ENCODE data around the gene PDSS2.
A peak's percentile ranks its signal among the peaks of the same experiment; 100 is the strongest.

The PDSS2 gene

GRCh38 chr6:107419733-107420132 is 39.6 kb downstream of the PDSS2 start:
- CTCF ChIA-PET = no interaction called here
- TF ChIP-seq, protein P1, sequence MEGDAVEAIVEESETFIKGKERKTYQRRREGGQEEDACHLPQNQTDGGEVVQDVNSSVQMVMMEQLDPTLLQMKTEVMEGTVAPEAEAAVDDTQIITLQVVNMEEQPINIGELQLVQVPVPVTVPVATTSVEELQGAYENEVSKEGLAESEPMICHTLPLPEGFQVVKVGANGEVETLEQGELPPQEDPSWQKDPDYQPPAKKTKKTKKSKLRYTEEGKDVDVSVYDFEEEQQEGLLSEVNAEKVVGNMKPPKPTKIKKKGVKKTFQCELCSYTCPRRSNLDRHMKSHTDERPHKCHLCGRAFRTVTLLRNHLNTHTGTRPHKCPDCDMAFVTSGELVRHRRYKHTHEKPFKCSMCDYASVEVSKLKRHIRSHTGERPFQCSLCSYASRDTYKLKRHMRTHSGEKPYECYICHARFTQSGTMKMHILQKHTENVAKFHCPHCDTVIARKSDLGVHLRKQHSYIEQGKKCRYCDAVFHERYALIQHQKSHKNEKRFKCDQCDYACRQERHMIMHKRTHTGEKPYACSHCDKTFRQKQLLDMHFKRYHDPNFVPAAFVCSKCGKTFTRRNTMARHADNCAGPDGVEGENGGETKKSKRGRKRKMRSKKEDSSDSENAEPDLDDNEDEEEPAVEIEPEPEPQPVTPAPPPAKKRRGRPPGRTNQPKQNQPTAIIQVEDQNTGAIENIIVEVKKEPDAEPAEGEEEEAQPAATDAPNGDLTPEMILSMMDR (IDR thresholded peaks at IDR 0.05; ENCODE audit: control extremely low read depth, extremely low read depth, low read depth, missing control alignments) = no peak
- POLR2A ChIA-PET = no interaction called here
- no peak for DNase-seq (ENCODE audit: extremely low spot score)

DNA sequence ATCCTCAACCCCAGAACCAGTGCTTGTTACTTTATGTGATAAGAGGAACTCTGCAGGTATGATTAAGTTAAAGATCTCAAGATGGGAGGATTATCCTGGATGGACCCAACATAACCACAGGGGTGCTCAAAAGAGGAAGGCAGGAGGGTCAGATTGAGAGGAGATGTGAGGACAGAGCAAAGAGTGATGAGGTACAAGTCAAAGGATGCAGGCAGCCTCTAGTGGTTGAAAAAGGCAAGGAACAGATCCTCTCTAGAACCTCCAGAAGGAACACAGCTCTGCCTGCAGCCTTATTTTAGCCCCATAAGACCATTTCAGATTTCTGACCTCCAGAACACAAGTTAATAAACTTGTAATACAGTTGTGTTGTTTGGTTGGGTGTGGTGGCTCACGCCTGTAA is 41.2 kb downstream of the PDSS2 start:
- POLR2A ChIA-PET = no interaction called here

DNA sequence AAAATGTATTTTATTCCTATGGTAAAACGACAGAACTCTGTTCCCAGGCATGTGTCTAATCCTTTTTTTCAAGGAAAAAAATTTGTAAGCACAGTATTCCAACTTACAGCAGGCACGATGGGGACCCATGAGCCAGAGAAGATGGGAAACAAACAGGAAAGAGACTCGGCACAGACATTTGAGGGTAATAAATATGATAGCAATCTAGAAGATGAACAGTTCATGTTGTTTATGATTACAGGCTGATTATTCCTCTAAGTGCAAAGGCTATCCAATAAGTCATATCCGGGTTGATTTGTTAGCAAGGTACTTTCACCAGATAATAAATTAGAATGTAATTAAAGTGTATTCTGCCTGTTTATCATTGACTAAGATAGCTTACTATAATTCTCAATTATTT is 43.2 kb downstream of the PDSS2 start:
- ChIA-PET CTCF (interaction anchor here (1.3 to 2.5 kb wide), 2 partner anchors 10 to 19 kb away, joined by 3 to 8 read pairs; no protein-coding TSS in a partner anchor), POLR2A (no interaction called here)
- no peak for DNase-seq (ENCODE audit: extremely low spot score)
- TF ChIP-seq, protein P1 (IDR thresholded peaks at IDR 0.05; ENCODE audit: control extremely low read depth, extremely low read depth, low read depth, missing control alignments) = no peak

More for the DNA sequence above, 41.2 kb downstream of the PDSS2 start:
- peak; percentile 20 for DNase-seq (ENCODE audit: extremely low spot score)
- TF ChIP-seq, protein P1 (IDR thresholded peaks at IDR 0.05; ENCODE audit: control extremely low read depth, extremely low read depth, low read depth, missing control alignments) = peak; percentile 16
- CTCF ChIA-PET = no interaction called here

GRCh38 chr6:107413966-107414645 is 45.3 kb downstream of the PDSS2 start:
- POLR2A ChIA-PET = no interaction called here

DNA sequence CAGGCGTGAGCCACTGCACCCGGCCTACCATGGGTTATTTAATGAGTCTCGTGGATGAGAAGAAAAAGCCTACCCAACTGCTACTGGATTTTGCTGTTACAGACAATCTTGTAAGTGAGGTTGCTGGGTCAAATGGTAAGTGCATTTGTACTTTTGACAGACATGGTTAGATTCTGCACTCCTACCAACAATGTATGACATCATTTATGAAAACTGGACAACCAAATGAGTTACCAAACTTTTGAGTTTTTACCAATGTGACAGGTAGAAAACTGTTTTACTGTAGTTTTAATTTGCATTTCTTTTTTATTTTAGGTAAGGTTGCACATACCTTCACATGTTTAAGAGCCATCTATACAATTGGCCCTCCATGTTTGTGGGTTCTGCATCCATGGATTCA is 48.2 kb downstream of the PDSS2 start:
- DNase-seq (ENCODE audit: extremely low spot score) = no peak
- TF ChIP-seq, protein P1 (IDR thresholded peaks at IDR 0.05; ENCODE audit: control extremely low read depth, extremely low read depth, low read depth, missing control alignments) = no peak
- ChIA-PET CTCF (no interaction called here), POLR2A (no interaction called here)

More at GRCh38 chr6:107413966-107414645, 45.3 kb downstream of the PDSS2 start:
- DNase-seq (ENCODE audit: extremely low spot score) = no peak
- TF ChIP-seq, protein P1 (IDR thresholded peaks at IDR 0.05; ENCODE audit: control extremely low read depth, extremely low read depth, low read depth, missing control alignments) = no peak
- CTCF ChIA-PET = interaction anchor here (1.0 kb wide), 1 partner anchor 13 kb away, joined by 4 read pairs; no protein-coding TSS in a partner anchor

DNA sequence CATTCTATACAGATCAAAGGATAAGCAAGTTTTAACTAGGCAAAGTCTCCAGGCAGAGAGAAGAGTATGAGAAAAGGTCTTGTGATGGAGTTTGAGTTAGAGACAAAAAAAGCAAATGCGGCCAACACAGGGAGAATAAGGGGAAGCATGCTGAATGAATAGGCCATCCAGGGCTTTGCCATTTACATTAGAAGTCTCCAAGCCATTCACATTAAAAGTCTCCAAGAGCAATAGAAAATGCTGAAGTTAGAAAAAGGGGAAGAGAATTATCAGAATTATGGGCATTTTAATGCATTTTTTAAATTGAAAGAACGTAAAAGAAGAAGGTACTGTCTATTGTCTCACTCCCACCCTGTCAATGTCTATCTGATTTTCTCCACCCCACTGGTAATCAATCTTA is 49.4 kb downstream of the PDSS2 start:
- ChIA-PET POLR2A (no interaction called here), CTCF (no interaction called here)
- TF ChIP-seq, protein P1 (IDR thresholded peaks at IDR 0.05; ENCODE audit: control extremely low read depth, extremely low read depth, low read depth, missing control alignments) = no peak
- DNase-seq (ENCODE audit: extremely low spot score) = no peak

Measured in GM10248 (cell line).